Stimulated activated CD8-positive, alpha-beta memory T cell treated with anti-CD3 and anti-CD28 coated beads, Interleukin-4, amount 100 ng/mL, for 48 hours (primary cell): ENCODE measurements around the gene CGB7.
"Not testable (repeated sequence)": the region's sequence is repeated elsewhere in the genome, so short reads cannot be mapped to it uniquely, and the experiment has no call there.

Experiments used
- DNase-seq: peaks from one replicate; pipeline ENCODE4 v3.0.0-alpha.2; 2020

The CGB7 gene

GRCh38 chr19:49039736-49040135 is 17.8 kb downstream of the CGB7 start:
- DNase-seq, result not testable (repeated sequence)

GRCh38 chr19:49038557-49039276 is 18.8 kb downstream of the CGB7 start:
- DNase-seq, result not testable (repeated sequence)

- DNase-seq, result not testable (repeated sequence)
These were observed 19.4 kb downstream of the CGB7 start for GRCh38 chr19:49038111-49038510.

GRCh38 chr19:49036815-49037214 is 20.7 kb downstream of the CGB7 start, which contains the start of gene CGB1:
TSS of gene CGB1 (minus strand) at chr19:49036895. CDS start at chr19:49036711, 184 bp downstream.
- peak; percentile 79 for DNase-seq

GRCh38 chr19:49031642-49032301 is 25.8 kb downstream of the CGB7 start, which contains the start of gene CGB2:
TSS of gene CGB2 (plus strand) at chr19:49031890. CDS start at chr19:49032096, 206 bp downstream.
- peak; percentile 92 for DNase-seq

- DNase-seq, result not testable (repeated sequence)
These were observed 27.2 kb downstream of the CGB7 start for GRCh38 chr19:49030323-49030722.

- DNase-seq, result not testable (repeated sequence)
These were observed 27.8 kb downstream of the CGB7 start for GRCh38 chr19:49029749-49030148.

GRCh38 chr19:49028686-49029085 is 28.9 kb downstream of the CGB7 start:
- DNase-seq, result not testable (repeated sequence)

- not testable (repeated sequence) for DNase-seq
These were observed 31.9 kb downstream of the CGB7 start for GRCh38 chr19:49025599-49025998.

- not testable (repeated sequence) for DNase-seq
These were observed 32.5 kb downstream of the CGB7 start for GRCh38 chr19:49025088-49025487.

- DNase-seq, result not testable (repeated sequence)
These were observed 33.3 kb downstream of the CGB7 start, which contains the start of gene CGB3 for GRCh38 chr19:49024233-49024632. TSS of gene CGB3 (minus strand) at chr19:49024333. CDS start at chr19:49023971, 362 bp downstream.

GRCh38 chr19:49022116-49022515 is 35.4 kb downstream of the CGB7 start:
- DNase-seq, result no peak

- no peak for DNase-seq
These were observed 36.3 kb downstream of the CGB7 start for GRCh38 chr19:49020931-49021895.

GRCh38 chr19:49020342-49020741 is 37.2 kb downstream of the CGB7 start:
- DNase-seq, result no peak

GRCh38 chr19:49019242-49019932 is 38.2 kb downstream of the CGB7 start:
- peak; percentile 83 for DNase-seq

GRCh38 chr19:49018388-49019241 is 38.9 kb downstream of the CGB7 start:
- DNase-seq, result peak; percentile 37

- DNase-seq, result peak; percentile 76
These were observed 39.7 kb downstream of the CGB7 start for GRCh38 chr19:49017666-49018351.

GRCh38 chr19:49017041-49017665 is 40.4 kb downstream of the CGB7 start, which contains the start of gene LHB:
TSS of gene LHB (minus strand) at chr19:49017091. CDS start at chr19:49017081, 10 bp downstream.
- no peak for DNase-seq

- no peak for DNase-seq
These were observed 41.3 kb downstream of the CGB7 start for GRCh38 chr19:49016067-49016839.
